IPS DF 6.9 (cell line): ENCODE data around the gene WDR77.

ENCODE experiments used
- DNase-seq: peaks from one replicate; pipeline ENCODE4 v3.0.0-alpha.2; 2013; ENCODE audit warnings: low read depth, low spot score
- H3K27ac ChIP-seq: one replicate; pipeline ENCODE4 v1.5.1; 2013; ENCODE audit warnings: low read length, control low read depth
- H3K27me3 ChIP-seq: 2 replicates; pipeline ENCODE4 v1.6.1; 2013; ENCODE audit warnings: mild to moderate bottlenecking, low read length; ENCODE audit not compliant: control insufficient read depth, insufficient read depth
- H3K36me3 ChIP-seq: 2 replicates; pipeline ENCODE4 v1.6.1; 2013; ENCODE audit warnings: low read length; ENCODE audit not compliant: control insufficient read depth, insufficient read depth
- H3K4me1 ChIP-seq: 2 replicates; pipeline ENCODE4 v1.6.1; 2013; ENCODE audit warnings: low read length; ENCODE audit not compliant: control insufficient read depth, insufficient read depth
- H3K4me3 ChIP-seq: 2 replicates; pipeline ENCODE4 v1.5.1; 2013; ENCODE audit warnings: mild to moderate bottlenecking, low read length
- H3K9me3 ChIP-seq: 2 replicates; pipeline ENCODE4 v1.6.1; 2013; ENCODE audit warnings: low read length, inconsistent platforms; ENCODE audit not compliant: control insufficient read depth, insufficient read depth
- whole genome bisulfite sequencing: extraction: QIAGEN DNeasy Blood & Tissue Kit; methylation state at CpG from one replicate; pipeline ENCODE4 v1.1.7; 2013; ENCODE audit warnings: mixed read lengths, missing lambda C conversion rate; ENCODE audit not compliant: insufficient read length, insufficient coverage; 5-methylcytosine and 5-hydroxymethylcytosine counted together

WDR77 gene

DNA sequence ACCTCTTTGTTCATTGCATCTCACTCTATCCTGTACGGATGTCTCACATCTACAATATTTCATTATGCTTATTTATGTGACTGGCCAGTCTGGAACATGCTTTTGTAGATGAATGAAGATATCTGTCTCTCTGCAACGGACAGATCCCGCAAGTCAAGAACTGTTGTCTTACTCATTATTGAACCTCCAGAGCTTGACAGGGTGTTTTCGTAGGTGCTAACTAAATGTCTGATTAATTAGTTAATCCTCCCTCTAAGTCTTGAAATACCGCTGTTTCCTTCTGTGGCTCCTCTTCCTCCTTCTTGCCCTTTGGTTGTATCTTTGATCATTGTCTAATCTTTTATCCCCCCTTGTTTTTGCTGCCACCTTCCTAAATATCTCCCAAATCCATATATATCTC is 21.5 kb upstream of the WDR77 start:
- no peak overlapping the region for H3K27ac ChIP-seq
- no peaks in the 10 kb centered on the region for H3K27me3 ChIP-seq
- no peaks in the 10 kb centered on the region for H3K36me3 ChIP-seq
- H3K4me1 ChIP-seq = no peaks in the 10 kb centered on the region
- H3K9me3 ChIP-seq = no peaks in the 10 kb centered on the region
- no peak overlapping the region for H3K4me3 ChIP-seq
- DNase-seq = no peak
- WGBS = no CpG with 5 or more reads among the region's 5 CpGs

DNA sequence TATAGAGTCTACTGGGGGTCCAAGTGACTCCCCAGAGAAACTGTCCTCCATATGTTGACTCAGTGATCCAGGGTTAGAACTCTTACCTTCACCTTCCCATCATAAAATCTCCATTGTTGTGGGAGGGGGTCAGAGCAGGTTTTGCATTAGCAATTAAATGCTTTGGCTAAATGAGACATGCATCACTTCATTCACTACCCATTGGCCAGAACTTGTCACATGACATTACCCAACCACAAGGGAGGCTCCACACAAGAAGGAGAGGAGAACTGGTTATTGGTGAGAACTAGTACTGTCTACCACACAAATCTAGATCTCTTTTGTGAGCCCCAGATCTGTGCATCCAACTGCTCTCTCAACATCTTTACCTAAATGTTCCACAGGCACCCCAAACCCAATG is 20.5 kb upstream of the WDR77 start:
- Histone ChIP-seq H3K27ac (no peak overlapping the region), H3K36me3 (no peaks in the 10 kb centered on the region), H3K4me3 (no peak overlapping the region), H3K27me3 (no peaks in the 10 kb centered on the region), H3K4me1 (no peaks in the 10 kb centered on the region), H3K9me3 (no peaks in the 10 kb centered on the region)
- DNase-seq = no peak

DNA sequence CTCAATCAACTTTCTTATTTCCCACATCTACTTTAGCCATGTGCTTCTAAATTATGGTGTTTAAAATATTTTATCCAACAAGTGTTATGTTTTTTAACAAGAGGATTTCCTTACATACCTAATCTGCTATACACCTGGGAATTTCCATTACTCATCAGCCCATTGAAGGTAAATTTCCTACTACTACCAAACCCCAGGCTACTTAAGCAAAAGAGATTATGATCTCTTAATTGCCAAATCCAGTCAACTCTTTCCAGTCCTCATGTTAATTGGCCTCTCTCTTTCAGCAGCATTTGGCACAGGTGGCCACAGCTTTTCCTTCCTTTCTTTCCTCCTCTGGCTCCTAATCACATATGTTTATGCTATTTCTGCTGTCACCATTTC is 19.7 kb upstream of the WDR77 start:
- Histone ChIP-seq H3K36me3 (no peaks in the 10 kb centered on the region), H3K27ac (no peak overlapping the region), H3K4me3 (no peak overlapping the region), H3K4me1 (no peaks in the 10 kb centered on the region), H3K9me3 (no peaks in the 10 kb centered on the region), H3K27me3 (no peaks in the 10 kb centered on the region)
- no peak for DNase-seq

DNA sequence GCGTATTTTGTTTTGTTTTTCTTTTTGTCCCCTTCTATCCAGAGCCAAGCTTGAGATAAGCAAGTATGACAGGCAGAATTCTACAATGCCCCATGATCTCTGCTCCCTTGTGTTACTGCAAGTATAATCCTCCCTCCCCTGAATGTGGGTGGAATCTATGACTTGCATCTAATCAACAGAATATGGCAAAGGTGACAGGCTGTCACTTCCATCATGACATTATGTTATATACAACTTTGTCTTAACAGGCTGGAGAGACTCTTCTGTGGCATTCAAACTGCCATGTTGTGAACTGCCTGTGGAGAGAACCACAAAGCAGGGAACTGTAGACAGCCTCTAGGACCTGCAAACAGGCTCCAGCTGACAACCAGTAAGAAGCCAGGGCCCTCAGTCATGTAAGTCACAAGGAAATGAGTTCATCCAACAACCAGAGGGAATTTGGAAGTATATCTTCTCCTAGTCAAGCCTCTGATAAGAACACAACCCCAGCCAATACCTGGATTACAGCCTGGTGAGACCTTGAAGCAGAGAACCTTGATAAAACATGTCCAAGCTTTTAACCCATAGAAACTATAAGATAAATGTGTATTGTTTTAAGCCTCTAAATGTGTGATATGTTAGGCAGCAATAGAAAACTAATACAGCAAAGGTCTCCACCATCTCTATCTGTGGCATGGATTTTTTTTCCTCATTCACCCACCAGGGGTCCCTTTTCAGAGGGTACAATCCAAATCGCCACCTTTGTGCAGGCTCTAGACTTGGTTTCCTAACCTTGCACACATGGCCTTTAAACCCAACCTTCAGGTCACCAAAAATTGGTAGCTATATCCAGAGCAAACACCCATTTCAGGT is 19.0 kb upstream of the WDR77 start:
- Histone ChIP-seq H3K9me3 (no peaks in the 10 kb centered on the region), H3K36me3 (no peaks in the 10 kb centered on the region), H3K4me1 (no peaks in the 10 kb centered on the region), H3K27ac (no peak overlapping the region), H3K27me3 (no peaks in the 10 kb centered on the region), H3K4me3 (no peak overlapping the region)
- DNase-seq = no peak
- no CpG with 5 or more reads among the region's 2 CpGs for WGBS

DNA sequence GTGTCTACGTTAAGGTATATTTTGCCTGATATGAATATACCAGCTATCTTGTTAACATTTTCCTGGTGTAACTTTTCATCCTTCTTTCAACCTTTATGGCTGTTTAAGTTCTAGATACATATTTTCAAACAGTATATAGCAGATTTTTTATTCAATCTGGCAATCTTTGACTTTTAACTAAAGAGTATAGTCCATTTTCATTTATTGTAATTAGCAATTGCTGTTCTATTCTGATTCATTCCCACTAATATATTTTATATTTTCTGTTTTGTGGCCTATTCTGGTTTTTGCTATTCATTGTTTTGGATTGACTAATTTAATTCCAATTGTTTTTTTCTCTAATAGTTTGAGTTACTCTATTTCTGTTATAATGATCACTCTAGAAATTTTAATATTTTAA is 17.4 kb upstream of the WDR77 start:
- no peaks in the 10 kb centered on the region for H3K4me1 ChIP-seq
- no peak overlapping the region for H3K27ac ChIP-seq
- no peak for DNase-seq
- H3K27me3 ChIP-seq = no peaks in the 10 kb centered on the region
- no CpG with 5 or more reads among the region's 1 CpG for WGBS
- no peaks in the 10 kb centered on the region for H3K9me3 ChIP-seq
- H3K36me3 ChIP-seq = no peaks in the 10 kb centered on the region; the same call in 1 of the 2 replicates
- no peak overlapping the region for H3K4me3 ChIP-seq

DNA sequence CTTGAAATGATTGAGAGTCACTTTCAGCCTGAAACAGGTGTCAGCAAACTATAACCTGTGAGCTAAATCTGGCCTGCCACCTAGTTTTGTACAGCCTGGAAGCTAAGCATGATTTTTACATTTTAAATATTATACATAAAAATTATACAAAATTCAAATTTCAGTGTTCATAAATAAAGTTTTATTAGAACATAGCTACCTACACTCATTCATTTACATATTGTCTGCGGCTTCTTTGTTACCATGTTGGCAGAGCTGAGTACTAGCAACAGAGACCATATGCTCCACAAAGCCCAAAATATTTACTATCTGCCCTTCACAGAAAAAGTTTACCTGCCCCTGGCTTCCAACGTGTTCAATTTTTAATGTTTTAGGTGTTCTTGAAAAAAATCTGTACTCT is 16.7 kb upstream of the WDR77 start:
- Histone ChIP-seq H3K4me3 (no peak overlapping the region), H3K27ac (no peak overlapping the region), H3K4me1 (no peaks in the 10 kb centered on the region), H3K36me3 (no peaks in the 10 kb centered on the region; the same call in 1 of the 2 replicates), H3K9me3 (no peaks in the 10 kb centered on the region), H3K27me3 (no peaks in the 10 kb centered on the region)
- DNase-seq = no peak
- no CpG with 5 or more reads among the region's 2 CpGs for WGBS

DNA sequence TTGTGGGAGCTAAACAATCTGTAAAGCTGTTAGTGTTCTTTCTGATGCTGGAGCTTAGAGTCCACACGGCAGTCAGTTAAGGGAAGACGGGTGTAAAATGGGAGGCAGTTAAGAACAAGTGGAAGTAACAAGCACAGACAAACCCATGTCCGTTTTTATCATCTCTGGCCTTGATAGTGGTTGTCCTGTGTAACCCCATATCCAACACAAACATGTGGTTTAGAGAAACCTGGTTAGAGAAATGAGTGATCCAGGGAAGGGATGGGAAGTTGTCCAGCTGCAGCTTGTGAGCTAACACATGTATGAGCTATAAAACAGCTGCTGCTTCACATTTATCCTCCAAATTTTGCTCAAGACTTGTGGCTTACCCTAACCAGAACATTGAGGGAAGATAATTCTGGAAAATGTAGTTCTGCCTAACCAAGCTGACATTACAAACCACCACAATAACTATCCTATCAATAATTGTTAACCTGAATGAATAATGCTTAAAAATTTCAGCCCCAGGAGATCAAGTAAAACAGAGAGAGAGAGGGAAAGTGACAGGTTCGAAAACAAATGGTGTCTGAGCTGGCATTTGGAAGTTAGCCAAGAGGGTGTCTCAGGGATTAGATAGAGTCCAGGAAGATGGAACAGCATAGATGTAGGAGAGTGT is 14.1 kb upstream of the WDR77 start:
- Histone ChIP-seq H3K36me3 (peaks cover 3% of the 10 kb centered on the region; the same call in 1 of the 2 replicates), H3K4me1 (no peaks in the 10 kb centered on the region), H3K4me3 (no peak overlapping the region), H3K9me3 (no peaks in the 10 kb centered on the region), H3K27me3 (no peaks in the 10 kb centered on the region), H3K27ac (no peak overlapping the region)
- no peak for DNase-seq
- no CpG with 5 or more reads among the region's 4 CpGs for WGBS

DNA sequence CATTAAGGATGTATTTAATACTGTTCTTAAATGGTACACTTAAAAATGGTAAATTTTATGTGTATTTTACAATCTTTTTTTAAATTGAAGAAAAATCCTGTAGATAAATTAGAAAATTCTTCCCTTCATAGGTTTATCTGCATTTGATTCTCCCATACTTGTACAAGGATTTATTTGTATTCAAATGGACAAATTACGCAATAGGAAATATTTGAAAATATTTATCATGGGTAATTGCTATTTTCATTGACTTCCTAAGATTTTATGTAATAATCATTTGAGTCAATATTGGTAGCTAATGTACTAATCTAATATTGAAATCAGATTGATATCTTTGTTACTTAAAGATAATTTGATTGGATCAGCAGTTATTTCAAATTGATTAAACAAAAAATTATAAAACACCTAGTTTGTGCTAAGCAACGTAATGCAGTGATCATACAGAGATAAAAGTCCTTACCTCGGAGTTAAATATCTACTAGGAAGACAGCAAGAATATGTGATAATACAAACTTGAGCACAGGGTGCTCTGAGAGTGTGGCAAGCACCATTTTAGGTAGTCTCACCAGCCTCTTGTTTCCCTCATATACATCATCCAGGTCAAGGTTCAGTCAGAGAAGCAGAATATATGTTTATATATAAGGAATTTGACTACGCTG is 13.4 kb upstream of the WDR77 start:
- no peak overlapping the region for H3K27ac ChIP-seq

DNA sequence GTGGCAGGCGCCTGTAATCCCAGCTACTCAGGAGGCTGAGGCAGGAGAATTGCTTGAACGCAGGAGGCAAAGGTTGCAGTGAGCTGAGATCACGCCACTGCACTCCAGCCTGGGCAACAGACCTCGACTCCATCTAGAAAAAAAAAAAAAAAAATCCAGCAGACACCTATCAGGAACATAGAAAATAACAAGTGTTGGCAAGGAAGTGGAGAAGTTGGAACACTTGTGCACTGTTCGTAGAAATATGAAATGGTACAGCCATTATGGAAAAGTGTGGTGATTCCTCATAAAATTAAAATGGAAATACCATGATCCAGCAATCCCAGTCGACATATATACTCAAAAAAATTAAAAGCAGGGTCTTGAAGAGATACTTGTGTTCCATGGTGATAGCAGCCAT is 12.7 kb upstream of the WDR77 start:
- Histone ChIP-seq H3K4me3 (no peak overlapping the region), H3K27ac (no peak overlapping the region), H3K27me3 (no peaks in the 10 kb centered on the region), H3K4me1 (no peaks in the 10 kb centered on the region), H3K9me3 (no peaks in the 10 kb centered on the region), H3K36me3 (peaks cover 3% of the 10 kb centered on the region; the same call in 1 of the 2 replicates)
- WGBS = no CpG with 5 or more reads among the region's 6 CpGs
- DNase-seq = no peak

More for the DNA sequence above, 13.4 kb upstream of the WDR77 start:
- H3K9me3 ChIP-seq = no peaks in the 10 kb centered on the region
- H3K27me3 ChIP-seq = no peaks in the 10 kb centered on the region
- H3K4me3 ChIP-seq = no peak overlapping the region
- WGBS = no CpG with 5 or more reads among the region's 4 CpGs
- H3K36me3 ChIP-seq = peaks cover 3% of the 10 kb centered on the region; the same call in 1 of the 2 replicates
- DNase-seq = no peak
- H3K4me1 ChIP-seq = no peaks in the 10 kb centered on the region

DNA sequence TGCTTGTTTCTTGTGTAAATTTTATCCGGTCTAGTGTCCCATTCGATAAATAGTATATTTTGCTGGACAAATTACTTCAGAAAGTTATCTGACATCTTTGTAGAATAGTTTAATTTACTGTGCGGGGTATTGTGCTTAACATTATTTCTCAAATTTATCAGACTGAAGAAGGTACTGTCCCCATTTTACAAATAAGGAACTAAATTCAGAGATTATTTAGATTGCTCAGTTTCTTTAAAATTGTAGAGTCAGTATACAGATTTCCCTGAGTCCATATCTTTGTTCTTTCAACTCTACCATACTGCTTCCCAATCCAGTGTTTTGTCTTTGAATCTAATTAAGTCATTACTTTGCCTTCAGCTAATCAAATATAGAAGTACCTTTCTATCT is 6.6 kb upstream of the WDR77 start:
- no CpG with 5 or more reads among the region's 3 CpGs for WGBS
- Histone ChIP-seq H3K4me1 (no peaks in the 10 kb centered on the region), H3K27ac (no peak overlapping the region), H3K4me3 (no peak overlapping the region), H3K9me3 (no peaks in the 10 kb centered on the region), H3K27me3 (no peaks in the 10 kb centered on the region), H3K36me3 (peaks cover 3% of the 10 kb centered on the region; the same call in 1 of the 2 replicates)
- DNase-seq = no peak
